Lung (tissue), 12 donors: Measurements from ENCODE around the gene LHX2. TPM values are rescaled to one million over a fixed set of nuclear protein-coding genes. Genes with fewer than 3 reads are reported as not detected.

Experiments
- ATAC-seq: fragments of 200-7000 bp; cut with Tn5 transposase; one replicate; pipeline ENCODE4 v1.9.1; 2020; ENCODE audit warnings: moderate number of reproducible peaks; ENCODE audit not compliant: insufficient read depth, low FRiP score
- DNase-seq, 3 donors: peaks; one replicate each; pipeline ENCODE4 v3.0.0-alpha.2; 2013 to 2017
- H3K27ac ChIP-seq, 2 donors: one replicate each; pipeline ENCODE4 v1.5.1; 2013; ENCODE audit warnings: mild to moderate bottlenecking in 2 of 2, moderate library complexity in 2 of 2, control low read depth in 1 of 2, inconsistent platforms in 1 of 2, low read depth in 1 of 2, low read length in 1 of 2
- H3K27me3 ChIP-seq, 3 donors: one replicate each; pipeline ENCODE4 v1.5.1; 2013; ENCODE audit warnings: low read length in 2 of 3; ENCODE audit not compliant: control insufficient read depth in 3 of 3, insufficient read depth in 3 of 3
- H3K36me3 ChIP-seq, 4 donors: one replicate each; pipeline ENCODE4 v1.5.1; 2013; ENCODE audit warnings: low read length in 4 of 4, mild to moderate bottlenecking in 1 of 4, moderate library complexity in 1 of 4; ENCODE audit not compliant: control insufficient read depth in 4 of 4, insufficient read depth in 4 of 4
- H3K4me1 ChIP-seq, 5 donors: one replicate each; pipeline ENCODE4 v1.5.1; 2013; ENCODE audit warnings: low read length in 5 of 5, mild to moderate bottlenecking in 2 of 5, moderate library complexity in 1 of 5; ENCODE audit not compliant: control insufficient read depth in 5 of 5, insufficient read depth in 5 of 5
- H3K4me3 ChIP-seq: one replicate; pipeline ENCODE4 v1.5.1; 2013; ENCODE audit warnings: mild to moderate bottlenecking, control low read depth, moderate library complexity
- H3K9ac ChIP-seq, 2 donors: one replicate each; pipeline ENCODE4 v1.5.1; 2013; ENCODE audit warnings: low read length in 2 of 2, control low read depth in 1 of 2; ENCODE audit not compliant: insufficient read depth in 1 of 2
- H3K9me3 ChIP-seq, 4 donors: one replicate each; pipeline ENCODE4 v1.5.1; 2013; ENCODE audit warnings: low read length in 3 of 4, mild to moderate bottlenecking in 1 of 4, moderate library complexity in 1 of 4; ENCODE audit not compliant: control insufficient read depth in 4 of 4, insufficient read depth in 3 of 4
- WGBS, 2 donors: extraction: QIAGEN DNeasy Blood & Tissue Kit; methylation state at CpG; one replicate each; pipeline ENCODE4 v1.1.7; 2013; 5-methylcytosine and 5-hydroxymethylcytosine counted together
- polyA plus RNA-seq, 2 donors: library from polyadenylated mRNA; stranded (reverse); fragments of 200-250 nt; gene quantifications; one replicate each; pipeline ENCODE4 v1.2.1, GENCODE V29; 2013
- total RNA-seq, 2 donors: library from RNA; depleted of rRNA in 1 of 2; stranded (reverse); fragments of >200 nt in 1 of 2; gene quantifications; one replicate each; pipeline ENCODE4 v1.2.1, GENCODE V29; 2014 to 2021
- TF ChIP-seq, protein P1 (sequence below): IDR thresholded peaks from 2 replicates; pipeline ENCODE4 v1.5.1; 2012; ENCODE audit warnings: mild to moderate bottlenecking; ENCODE audit errors: control extremely low read depth, extremely low read depth
- donor health status: control.
- donor health status: control.
- donor health status: Bipolar disorder and iron deficiency.
- donor health status: healthy.
- donor health status: DM: yes; HTN: yes; CAD: no.

The LHX2 gene
- total and polyA plus RNA-seq, 4 donors = 0.07 to 0.31 TPM; not detected in 2

DNA sequence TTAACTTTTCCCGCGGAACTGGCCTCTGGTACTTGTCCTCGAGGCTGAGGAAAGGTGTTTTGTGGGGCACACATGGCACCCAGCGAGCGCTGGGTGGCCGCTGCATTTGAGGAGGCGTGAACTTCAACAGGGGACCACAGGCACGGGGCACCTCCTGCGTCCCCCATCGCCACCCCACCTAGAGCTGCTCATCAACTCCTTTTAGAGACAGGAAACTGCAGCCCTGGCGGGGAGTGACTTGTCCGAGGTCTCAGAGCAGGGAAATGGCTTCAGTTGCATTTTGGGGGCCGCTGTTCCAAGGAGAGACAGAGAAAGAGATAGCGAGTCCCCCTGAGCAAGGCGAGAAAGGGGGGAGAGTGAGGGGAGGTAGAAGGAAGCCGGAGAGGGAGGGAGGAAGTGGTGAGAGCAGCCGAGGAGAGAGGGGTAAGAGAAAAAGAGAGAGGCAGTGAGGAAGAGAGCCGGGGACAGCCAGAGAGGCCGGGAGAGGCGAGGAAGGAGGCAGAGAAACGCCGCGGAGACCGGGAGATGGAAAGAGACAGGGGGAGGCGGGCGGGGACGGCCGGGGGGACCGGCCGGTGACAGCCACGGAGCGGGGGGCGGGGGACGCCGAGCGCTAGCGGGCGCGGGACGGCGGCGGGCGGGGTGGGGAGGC is 12.5 kb upstream of the LHX2 start:
- H3K4me3 ChIP-seq = no peak overlapping the region
- H3K4me1 ChIP-seq = peaks cover 0 to 13% (median 0%) of the 10 kb centered on the region in 5 donors
- DNase-seq (no peak), ATAC-seq (no peak)
- no peak overlapping the region for H3K9ac ChIP-seq
- H3K27me3 ChIP-seq = peaks cover 4 to 89% (median 87%) of the 10 kb centered on the region in 3 donors
- no peak overlapping the region for H3K27ac ChIP-seq
- H3K36me3 ChIP-seq = no peaks in the 10 kb centered on the region
- 3 to 5% methylated on average over 31 to 40 of the region's 43 CpGs for WGBS, 2 donors
- H3K9me3 ChIP-seq = no peaks in the 10 kb centered on the region
- TF ChIP-seq, protein P1, sequence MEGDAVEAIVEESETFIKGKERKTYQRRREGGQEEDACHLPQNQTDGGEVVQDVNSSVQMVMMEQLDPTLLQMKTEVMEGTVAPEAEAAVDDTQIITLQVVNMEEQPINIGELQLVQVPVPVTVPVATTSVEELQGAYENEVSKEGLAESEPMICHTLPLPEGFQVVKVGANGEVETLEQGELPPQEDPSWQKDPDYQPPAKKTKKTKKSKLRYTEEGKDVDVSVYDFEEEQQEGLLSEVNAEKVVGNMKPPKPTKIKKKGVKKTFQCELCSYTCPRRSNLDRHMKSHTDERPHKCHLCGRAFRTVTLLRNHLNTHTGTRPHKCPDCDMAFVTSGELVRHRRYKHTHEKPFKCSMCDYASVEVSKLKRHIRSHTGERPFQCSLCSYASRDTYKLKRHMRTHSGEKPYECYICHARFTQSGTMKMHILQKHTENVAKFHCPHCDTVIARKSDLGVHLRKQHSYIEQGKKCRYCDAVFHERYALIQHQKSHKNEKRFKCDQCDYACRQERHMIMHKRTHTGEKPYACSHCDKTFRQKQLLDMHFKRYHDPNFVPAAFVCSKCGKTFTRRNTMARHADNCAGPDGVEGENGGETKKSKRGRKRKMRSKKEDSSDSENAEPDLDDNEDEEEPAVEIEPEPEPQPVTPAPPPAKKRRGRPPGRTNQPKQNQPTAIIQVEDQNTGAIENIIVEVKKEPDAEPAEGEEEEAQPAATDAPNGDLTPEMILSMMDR = no peak

DNA sequence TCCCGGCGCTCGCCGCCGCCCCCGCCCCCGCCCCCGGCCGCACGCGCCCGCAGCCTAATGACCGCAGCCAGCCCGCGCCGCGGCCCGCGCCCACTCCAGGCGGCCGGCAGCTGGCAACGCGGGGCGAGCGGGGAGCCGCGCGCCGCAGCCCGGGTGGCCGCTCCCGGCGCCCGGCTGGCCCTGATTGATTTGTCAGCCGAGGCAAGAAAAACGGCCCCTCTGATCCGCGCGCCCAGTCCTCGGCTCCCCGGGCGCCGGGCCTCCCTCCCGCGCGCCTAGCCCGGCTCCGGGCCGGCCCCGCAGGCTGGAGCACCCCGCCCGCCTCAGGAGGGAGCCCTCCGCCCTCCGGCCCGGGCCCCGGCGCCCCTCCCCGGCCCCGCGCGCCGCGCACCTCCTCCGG is 11.9 kb upstream of the LHX2 start:
- peaks cover 0 to 89% (median 87%) of the 10 kb centered on the region in 3 donors for H3K27me3 ChIP-seq

DNA sequence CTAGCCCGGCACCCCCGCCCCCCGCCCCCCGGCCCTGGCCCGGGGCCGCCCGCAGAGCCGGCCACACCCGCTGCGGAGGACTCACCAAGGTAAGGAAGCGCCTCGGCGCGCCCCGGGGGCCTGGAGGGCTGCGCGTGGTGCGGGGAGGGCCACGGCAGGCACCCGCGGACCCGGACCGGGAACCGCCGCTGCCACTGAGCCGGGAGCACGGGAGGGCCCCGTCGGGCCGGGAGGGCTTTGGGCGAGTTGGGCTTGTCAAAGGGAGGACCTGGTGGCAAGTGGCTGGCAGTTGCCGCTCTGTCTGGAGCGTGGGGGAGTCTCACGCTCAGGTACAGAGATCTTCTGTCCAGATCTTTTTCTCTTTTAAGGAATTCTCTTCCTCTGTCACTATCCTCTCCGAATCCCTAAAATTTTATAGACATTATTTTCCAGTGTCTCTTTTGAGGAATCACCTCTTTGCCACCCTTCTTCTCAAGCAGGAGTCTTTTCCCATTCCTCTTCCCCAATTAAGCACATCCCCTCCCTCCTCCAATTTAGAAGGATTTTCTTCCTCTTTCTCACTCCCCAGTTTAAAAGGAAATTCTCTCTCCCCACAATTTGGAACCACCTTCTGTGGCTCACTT is 11.3 kb upstream of the LHX2 start:
- no peak overlapping the region for H3K9ac ChIP-seq
- H3K27ac ChIP-seq = no peak overlapping the region
- WGBS, 2 donors = 3 to 6% methylated on average over 14 to 35 of the region's 35 CpGs
- no peak for ATAC-seq
- DNase-seq = no peak
- peaks cover 0 to 91% (median 90%) of the 10 kb centered on the region in 3 donors for H3K27me3 ChIP-seq
- H3K4me3 ChIP-seq = no peak overlapping the region
- H3K36me3 ChIP-seq = no peaks in the 10 kb centered on the region
- no peaks in the 10 kb centered on the region for H3K9me3 ChIP-seq
- peaks cover 0 to 13% (median 0%) of the 10 kb centered on the region in 5 donors for H3K4me1 ChIP-seq
- TF ChIP-seq, protein P1 = no peak

More for the DNA sequence above, 11.9 kb upstream of the LHX2 start:
- no peak overlapping the region for H3K27ac ChIP-seq
- DNase-seq (no peak), ATAC-seq (no peak)
- no peak overlapping the region for H3K9ac ChIP-seq
- no peaks in the 10 kb centered on the region for H3K9me3 ChIP-seq
- 2% methylated on average over 22 to 64 of the region's 64 CpGs for WGBS, 2 donors
- TF ChIP-seq, protein P1 = no peak
- no peaks in the 10 kb centered on the region for H3K36me3 ChIP-seq
- no peak overlapping the region for H3K4me3 ChIP-seq
- peaks cover 0 to 13% (median 0%) of the 10 kb centered on the region in 5 donors for H3K4me1 ChIP-seq
